Naive B cell (primary cell): ENCODE data around the gene C6orf136. TPM values are rescaled to one million over a fixed set of nuclear protein-coding genes. Genes with fewer than 3 reads are reported as not detected.

ENCODE experiments used
- ATAC-seq, 2 donors: fragments of 150-1000 bp; cut with Tn5 transposase; 2 replicates each; pipeline ENCODE4 v1.10.0; 2021; ENCODE audit warnings: low read depth in 2 of 2, mild to moderate bottlenecking in 2 of 2, moderate library complexity in 2 of 2
- DNase-seq: peaks from one replicate; pipeline ENCODE4 v3.0.0; 2022
- H3K27ac Mint-ChIP-seq, 6 donors: one replicate each; pipeline ENCODE4 v1.8.0; 2020 to 2022; ENCODE audit warnings: mild to moderate bottlenecking in 6 of 6, mixed read lengths in 6 of 6, moderate library complexity in 5 of 6, inconsistent platforms in 2 of 6
- H3K27me3 Mint-ChIP-seq, 3 donors: one replicate each; pipeline ENCODE4 v1.8.0; 2021 to 2022; ENCODE audit warnings: mixed read lengths in 3 of 3, mild to moderate bottlenecking in 1 of 3
- H3K36me3 Mint-ChIP-seq, 2 donors: one replicate each; pipeline ENCODE4 v1.8.0; 2020 to 2022; ENCODE audit warnings: mixed read lengths in 2 of 2, inconsistent platforms in 1 of 2, mild to moderate bottlenecking in 1 of 2
- H3K4me1 Mint-ChIP-seq, 3 donors: one replicate each; pipeline ENCODE4 v1.8.0; 2020 to 2022; ENCODE audit warnings: mixed read lengths in 3 of 3, inconsistent platforms in 1 of 3, mild to moderate bottlenecking in 1 of 3, moderate library complexity in 1 of 3
- H3K4me3 Mint-ChIP-seq, 8 donors: one replicate each; pipeline ENCODE4 v1.8.0; 2020 to 2022; ENCODE audit warnings: mild to moderate bottlenecking in 8 of 8, mixed read lengths in 8 of 8, moderate library complexity in 8 of 8, inconsistent platforms in 2 of 8
- H3K9me3 Mint-ChIP-seq, 7 donors: one replicate each; pipeline ENCODE4 v1.8.0; 2020 to 2022; ENCODE audit warnings: mixed read lengths in 7 of 7, mild to moderate bottlenecking in 5 of 7, inconsistent platforms in 2 of 7, moderate library complexity in 1 of 7
- polyA plus RNA-seq, 6 donors: library from polyadenylated mRNA; unstranded; fragments of 300-500 nt; fragmentation: Illumina TruSeq; gene quantifications; one replicate each; pipeline ENCODE4 v1.2.3, GENCODE V29; 2021; ENCODE audit warnings: low read depth in 6 of 6

C6orf136 gene
- polyA plus RNA-seq, 6 donors from 2014 or later = 8.1 to 15.5 (median 12.2) TPM

- Mint-ChIP-seq H3K4me3 (no peak overlapping the region), H3K9me3 (peaks cover 0 to under 1% (median 0%) of the 10 kb centered on the region in 7 donors), H3K36me3 (peaks cover 23 to 30% of the 10 kb centered on the region in 2 donors), H3K4me1 (peaks cover 38 to 64% (median 61%) of the 10 kb centered on the region in 3 donors), H3K27me3 (no peaks in the 10 kb centered on the region), H3K27ac (peak overlapping the region; percentile 47 to 100 (median 86))
- ATAC-seq (no peak), DNase-seq (no peak)
These were observed 35.1 kb upstream of the C6orf136 start for GRCh38 chr6:30611856-30612194.

GRCh38 chr6:30612213-30612612, 34.7 kb upstream of the C6orf136 start:
- H3K4me1 Mint-ChIP-seq = peaks cover 41 to 68% (median 61%) of the 10 kb centered on the region in 3 donors
- DNase-seq = no peak
- H3K27me3 Mint-ChIP-seq = no peaks in the 10 kb centered on the region
- H3K36me3 Mint-ChIP-seq = peaks cover 27 to 33% of the 10 kb centered on the region in 2 donors
- no peak for ATAC-seq
- H3K9me3 Mint-ChIP-seq = peaks cover 0 to 4% (median 0%) of the 10 kb centered on the region in 7 donors
- peak overlapping the region in 5 of 6 donors; percentile 74 to 100 (median 93) for H3K27ac Mint-ChIP-seq
- H3K4me3 Mint-ChIP-seq = no peak overlapping the region

- peaks cover 42 to 63% (median 61%) of the 10 kb centered on the region in 3 donors for H3K4me1 Mint-ChIP-seq
- H3K27ac Mint-ChIP-seq = peak overlapping the region in 4 of 6 donors; percentile 80 to 100 (median 92)
- peaks cover 22 to 30% of the 10 kb centered on the region in 2 donors for H3K36me3 Mint-ChIP-seq
- no peaks in the 10 kb centered on the region for H3K27me3 Mint-ChIP-seq
- DNase-seq = no peak
- peaks cover 0 to 4% (median 0%) of the 10 kb centered on the region in 7 donors for H3K9me3 Mint-ChIP-seq
- peak overlapping the region in 1 of 8 donors; percentile 97 for H3K4me3 Mint-ChIP-seq
- no peak for ATAC-seq
These were observed 34.2 kb upstream of the C6orf136 start for GRCh38 chr6:30612687-30613248.

GRCh38 chr6:30613251-30614043, 33.5 kb upstream of the C6orf136 start:
- H3K27me3 Mint-ChIP-seq = no peaks in the 10 kb centered on the region
- H3K36me3 Mint-ChIP-seq = peaks cover 22 to 30% of the 10 kb centered on the region in 2 donors
- DNase-seq (no peak), ATAC-seq (no peak)
- peak overlapping the region in 7 of 8 donors; percentile 40 to 97 (median 55) for H3K4me3 Mint-ChIP-seq
- peak overlapping the region; percentile 86 to 100 (median 100) for H3K27ac Mint-ChIP-seq
- H3K9me3 Mint-ChIP-seq = peaks cover 0 to 4% (median 0%) of the 10 kb centered on the region in 7 donors
- H3K4me1 Mint-ChIP-seq = peaks cover 43 to 64% (median 58%) of the 10 kb centered on the region in 3 donors

- Mint-ChIP-seq H3K9me3 (peaks cover 0 to 4% (median 0%) of the 10 kb centered on the region in 7 donors), H3K4me1 (peaks cover 42 to 66% (median 58%) of the 10 kb centered on the region in 3 donors), H3K27me3 (no peaks in the 10 kb centered on the region), H3K4me3 (peak overlapping the region; percentile 94 to 100 (median 98)), H3K36me3 (peaks cover 22 to 30% of the 10 kb centered on the region in 2 donors), H3K27ac (peak overlapping the region; percentile 99 to 100 (median 100))
- ATAC-seq (no peak), DNase-seq (no peak)
These were observed 32.7 kb upstream of the C6orf136 start for GRCh38 chr6:30614044-30614842.

- Mint-ChIP-seq H3K27me3 (no peaks in the 10 kb centered on the region), H3K36me3 (peaks cover 22 to 30% of the 10 kb centered on the region in 2 donors), H3K9me3 (peaks cover 0 to 4% (median 0%) of the 10 kb centered on the region in 7 donors), H3K4me1 (peaks cover 37 to 65% (median 54%) of the 10 kb centered on the region in 3 donors), H3K4me3 (peak overlapping the region; percentile 94 to 100 (median 98)), H3K27ac (peak overlapping the region; percentile 99 to 100 (median 100))
- ATAC-seq (peak; percentile 59 to 60), DNase-seq (peak; percentile 89)
These were observed 32.1 kb upstream of the C6orf136 start for GRCh38 chr6:30614843-30615218.

GRCh38 chr6:30615219-30615957, 31.5 kb upstream of the C6orf136 start:
- H3K27ac Mint-ChIP-seq = peak overlapping the region; percentile 99 to 100 (median 100)
- no peaks in the 10 kb centered on the region for H3K27me3 Mint-ChIP-seq
- peaks cover 37 to 60% (median 48%) of the 10 kb centered on the region in 3 donors for H3K4me1 Mint-ChIP-seq
- peaks cover 0 to 4% (median 0%) of the 10 kb centered on the region in 7 donors for H3K9me3 Mint-ChIP-seq
- H3K36me3 Mint-ChIP-seq = peaks cover 22 to 30% of the 10 kb centered on the region in 2 donors
- H3K4me3 Mint-ChIP-seq = peak overlapping the region; percentile 94 to 100 (median 98)
- DNase-seq (peak; percentile 42), ATAC-seq (no peak)

- ATAC-seq = no peak
- H3K9me3 Mint-ChIP-seq = peaks cover 0 to 4% (median 0%) of the 10 kb centered on the region in 7 donors
- H3K27ac Mint-ChIP-seq = peak overlapping the region; percentile 99 to 100 (median 100)
- peaks cover 33 to 54% (median 44%) of the 10 kb centered on the region in 3 donors for H3K4me1 Mint-ChIP-seq
- peaks cover 22 to 30% of the 10 kb centered on the region in 2 donors for H3K36me3 Mint-ChIP-seq
- peak; percentile 50 for DNase-seq
- peak overlapping the region; percentile 94 to 100 (median 98) for H3K4me3 Mint-ChIP-seq
- H3K27me3 Mint-ChIP-seq = no peaks in the 10 kb centered on the region
These were observed 30.7 kb upstream of the C6orf136 start for GRCh38 chr6:30615958-30616810.

- peaks cover 0 to 4% (median 0%) of the 10 kb centered on the region in 7 donors for H3K9me3 Mint-ChIP-seq
- peaks cover 25 to 46% (median 36%) of the 10 kb centered on the region in 3 donors for H3K4me1 Mint-ChIP-seq
These were observed 29.9 kb upstream of the C6orf136 start, which contains the start of gene PPP1R10 for GRCh38 chr6:30616811-30617564. PPP1R10 (minus strand) TSS chr6:30617243; CDS start chr6:30609944, 7,299 bp downstream.

GRCh38 chr6:30617565-30618269, 29.2 kb upstream of the C6orf136 start, which contains the start of gene MRPS18B:
MRPS18B (plus strand) TSS chr6:30617840; CDS start chr6:30617866, 26 bp downstream.
- peak within 1 kb of the TSS; percentile 94 to 100 (median 98) for H3K4me3 Mint-ChIP-seq
- H3K36me3 Mint-ChIP-seq = peaks cover 22 to 30% of the 10 kb centered on the region in 2 donors
- peak within 1 kb of the TSS; percentile 99 to 100 (median 100) for H3K27ac Mint-ChIP-seq
- peaks cover 0 to 4% (median 0%) of the 10 kb centered on the region in 7 donors for H3K9me3 Mint-ChIP-seq
- peaks cover 26 to 38% (median 32%) of the 10 kb centered on the region in 3 donors for H3K4me1 Mint-ChIP-seq
- H3K27me3 Mint-ChIP-seq = no peaks in the 10 kb centered on the region
- ATAC-seq = peak; percentile 74 to 75
- DNase-seq = peak; percentile 97

More at GRCh38 chr6:30616811-30617564, 29.9 kb upstream of the C6orf136 start, which contains the start of gene PPP1R10:
- ATAC-seq (peak; percentile 70 to 72), DNase-seq (peak; percentile 99)
- Mint-ChIP-seq H3K27me3 (no peaks in the 10 kb centered on the region), H3K27ac (peak within 1 kb of the TSS; percentile 99 to 100 (median 100)), H3K36me3 (peaks cover 22 to 30% of the 10 kb centered on the region in 2 donors), H3K4me3 (peak within 1 kb of the TSS; percentile 94 to 100 (median 98))
